ENCODE data around the gene CDK19.
"Not testable (repeated sequence)": the region's sequence is repeated elsewhere in the genome, so short reads cannot be mapped to it uniquely, and the experiment has no call there.

CDK19 gene

GRCh38 chr6:110592765-110593164, 222.5 kb downstream of the CDK19 start:
- DNase-seq (ENCODE audit: extremely low read depth in 1 of 2, low read depth in 1 of 2): no peak

- peak; percentile 11 to 51 for DNase-seq (ENCODE audit: extremely low read depth in 1 of 2, low read depth in 1 of 2)
Measured at GRCh38 chr6:110590821-110591351, 224.4 kb downstream of the CDK19 start.

GRCh38 chr6:110589865-110590513, 225.3 kb downstream of the CDK19 start:
- no peak for DNase-seq (ENCODE audit: extremely low read depth in 1 of 2, low read depth in 1 of 2)

GRCh38 chr6:110587328-110587727, 227.9 kb downstream of the CDK19 start:
- no peak for DNase-seq (ENCODE audit: extremely low read depth in 1 of 2, low read depth in 1 of 2)

- no peak for DNase-seq (ENCODE audit: extremely low read depth in 1 of 2, low read depth in 1 of 2)
Measured at GRCh38 chr6:110581679-110582078, 233.6 kb downstream of the CDK19 start.

- DNase-seq (ENCODE audit: extremely low read depth in 1 of 2, low read depth in 1 of 2): not testable (repeated sequence)
Measured at GRCh38 chr6:110577596-110578167, 237.6 kb downstream of the CDK19 start.

- no peak for DNase-seq (ENCODE audit: extremely low read depth in 1 of 2, low read depth in 1 of 2)
Measured at GRCh38 chr6:110575925-110576463, 239.3 kb downstream of the CDK19 start.

GRCh38 chr6:110574817-110575216, 240.5 kb downstream of the CDK19 start:
- no peak for DNase-seq (ENCODE audit: extremely low read depth in 1 of 2, low read depth in 1 of 2)

GRCh38 chr6:110573537-110573936, 241.7 kb downstream of the CDK19 start:
- no peak for DNase-seq (ENCODE audit: extremely low read depth in 1 of 2, low read depth in 1 of 2)

GRCh38 chr6:110573136-110573535, 242.1 kb downstream of the CDK19 start:
- no peak for DNase-seq (ENCODE audit: extremely low read depth in 1 of 2, low read depth in 1 of 2)

GRCh38 chr6:110567957-110568696, 247.1 kb downstream of the CDK19 start:
- no peak for DNase-seq (ENCODE audit: extremely low read depth in 1 of 2, low read depth in 1 of 2)

GRCh38 chr6:110566346-110567125, 248.7 kb downstream of the CDK19 start:
- no peak for DNase-seq (ENCODE audit: extremely low read depth in 1 of 2, low read depth in 1 of 2)

- DNase-seq (ENCODE audit: extremely low read depth in 1 of 2, low read depth in 1 of 2): no peak
Measured at GRCh38 chr6:110564703-110565421, 250.4 kb downstream of the CDK19 start.

GRCh38 chr6:110563711-110564110, 251.6 kb downstream of the CDK19 start:
- no peak for DNase-seq (ENCODE audit: extremely low read depth in 1 of 2, low read depth in 1 of 2)

GRCh38 chr6:110562316-110562915, 252.9 kb downstream of the CDK19 start:
- no peak for DNase-seq (ENCODE audit: extremely low read depth in 1 of 2, low read depth in 1 of 2)

GRCh38 chr6:110561696-110562095, 253.6 kb downstream of the CDK19 start:
- DNase-seq (ENCODE audit: extremely low read depth in 1 of 2, low read depth in 1 of 2): no peak

- DNase-seq (ENCODE audit: extremely low read depth in 1 of 2, low read depth in 1 of 2): no peak
Measured at GRCh38 chr6:110561008-110561396, 254.3 kb downstream of the CDK19 start.

GRCh38 chr6:110560239-110561007, 254.8 kb downstream of the CDK19 start:
- no peak for DNase-seq (ENCODE audit: extremely low read depth in 1 of 2, low read depth in 1 of 2)
